Fibroblast of lung (primary cell): ENCODE measurements around the gene ZSWIM4.

Experiments used
- CTCF ChIP-seq, 2 donors: IDR thresholded peaks in 1 of 2; conservative IDR thresholded peaks in 1 of 2; 1 replicate in 1 of 2; 2 replicates in 1 of 2; pipeline ENCODE4 v1.5.1; 2011 to 2012; ENCODE audit warnings: low read length in 2 of 2, control low read depth in 1 of 2, inconsistent platforms in 1 of 2, low read depth in 1 of 2, mild to moderate bottlenecking in 1 of 2
- EZH2 ChIP-seq: IDR thresholded peaks from 2 replicates; pipeline ENCODE4 v1.5.1; 2012; ENCODE audit warnings: low read length, control low read depth, mild to moderate bottlenecking; ENCODE audit errors: missing control alignments

GRCh38 chr19:13831537-13832467 is 36.6 kb downstream of the ZSWIM4 start:
- TF ChIP-seq CTCF (conservative IDR thresholded peaks at IDR 0.05 in 1 of 2, IDR thresholded peaks at IDR 0.05 in 1 of 2; ENCODE audit: low read depth in 1 of 2, low read length in 2 of 2) (no peak), EZH2 (no peak)
